ENCODE results near the gene CATSPER4.

The CATSPER4 gene

GRCh38 chr1:26175346-26175745, 15.1 kb upstream of the CATSPER4 start:
- peaks cover 14% of the 10 kb centered on the region for H3K79me2 ChIP-seq (ENCODE audit: insufficient read depth, low read length)
- H3K27me3 ChIP-seq (ENCODE audit: insufficient read depth, low read length, poor library complexity, severe bottlenecking): no peaks in the 10 kb centered on the region
- no peaks in the 10 kb centered on the region for H3K9me2 ChIP-seq (replicated peaks; ENCODE audit: low read depth, low read length)
- H3K4me2 ChIP-seq (ENCODE audit: low read depth, low read length, poor library complexity, severe bottlenecking): no peak overlapping the region
- H3K9me3 ChIP-seq (ENCODE audit: insufficient read depth, low read depth, low read length): no peaks in the 10 kb centered on the region
- no peaks in the 10 kb centered on the region for H3K36me3 ChIP-seq (ENCODE audit: insufficient read depth, low read length)
- TF ChIP-seq CTCF (conservative IDR thresholded peaks at IDR 0.05; ENCODE audit: low read length) (no peak), EZH2phosphoT487 (IDR thresholded peaks at IDR 0.05; ENCODE audit: borderline replicate concordance) (no peak)
- no peak overlapping the region for H2AFZ ChIP-seq (ENCODE audit: low read length)
- 0 out of 2 replicates have a peak, but pooled peaks cover 3% of the 10 kb centered on the region for H3F3A ChIP-seq (ENCODE audit: low read depth)
- H3K4me1 ChIP-seq (ENCODE audit: insufficient read depth, low read length, poor library complexity, severe bottlenecking): peaks cover 10% of the 10 kb centered on the region
- H4K20me1 ChIP-seq (ENCODE audit: insufficient read depth, low read length, poor library complexity, severe bottlenecking): no peaks in the 10 kb centered on the region
- no peak overlapping the region for H3K4me3 ChIP-seq (ENCODE audit: low read length, poor library complexity, severe bottlenecking)
- H3K9ac ChIP-seq (ENCODE audit: low read depth, low read length, poor library complexity, severe bottlenecking): no peak overlapping the region

GRCh38 chr1:26177182-26177684, 13.2 kb upstream of the CATSPER4 start, which contains the start of gene CNKSR1:
Gene CNKSR1, plus strand, starts transcription at chr1:26177491. Its CDS starts 57 bp downstream, at chr1:26177548.
- no peaks in the 10 kb centered on the region for H3K4me1 ChIP-seq (ENCODE audit: insufficient read depth, low read length, poor library complexity, severe bottlenecking)
- no peaks in the 10 kb centered on the region for H3K36me3 ChIP-seq (ENCODE audit: insufficient read depth, low read length)
- no peak for TF ChIP-seq EZH2phosphoT487 (IDR thresholded peaks at IDR 0.05; ENCODE audit: borderline replicate concordance)
- TF ChIP-seq CTCF (conservative IDR thresholded peaks at IDR 0.05; ENCODE audit: low read length): no peak
- no peak within 1 kb of the TSS for H2AFZ ChIP-seq (ENCODE audit: low read length)
- H3K4me3 ChIP-seq (ENCODE audit: low read length, poor library complexity, severe bottlenecking): no peak within 1 kb of the TSS
- H3K27me3 ChIP-seq (ENCODE audit: insufficient read depth, low read length, poor library complexity, severe bottlenecking): no peaks in the 10 kb centered on the region
- no peak within 1 kb of the TSS for H3K9ac ChIP-seq (ENCODE audit: low read depth, low read length, poor library complexity, severe bottlenecking)
- no peaks in the 10 kb centered on the region for H4K20me1 ChIP-seq (ENCODE audit: insufficient read depth, low read length, poor library complexity, severe bottlenecking)
- no peaks in the 10 kb centered on the region for H3K79me2 ChIP-seq (ENCODE audit: insufficient read depth, low read length)
- no peaks in the 10 kb centered on the region for H3K9me3 ChIP-seq (ENCODE audit: insufficient read depth, low read depth, low read length)
- 0 out of 2 replicates have a peak, but pooled peaks cover 3% of the 10 kb centered on the region for H3F3A ChIP-seq (ENCODE audit: low read depth)
- no peak within 1 kb of the TSS for H3K4me2 ChIP-seq (ENCODE audit: low read depth, low read length, poor library complexity, severe bottlenecking)
- no peaks in the 10 kb centered on the region for H3K9me2 ChIP-seq (replicated peaks; ENCODE audit: low read depth, low read length)

- H3K27me3 ChIP-seq (ENCODE audit: insufficient read depth, low read length, poor library complexity, severe bottlenecking): no peaks in the 10 kb centered on the region
- H3F3A ChIP-seq (ENCODE audit: low read depth): no peaks in the 10 kb centered on the region
- H3K9ac ChIP-seq (ENCODE audit: low read depth, low read length, poor library complexity, severe bottlenecking): no peak overlapping the region
- no peaks in the 10 kb centered on the region for H3K79me2 ChIP-seq (ENCODE audit: insufficient read depth, low read length)
- no peaks in the 10 kb centered on the region for H3K9me3 ChIP-seq (ENCODE audit: insufficient read depth, low read depth, low read length)
- H3K36me3 ChIP-seq (ENCODE audit: insufficient read depth, low read length): no peaks in the 10 kb centered on the region
- H2AFZ ChIP-seq (ENCODE audit: low read length): no peak overlapping the region
- no peaks in the 10 kb centered on the region for H3K9me2 ChIP-seq (replicated peaks; ENCODE audit: low read depth, low read length)
- no peak overlapping the region for H3K4me3 ChIP-seq (ENCODE audit: low read length, poor library complexity, severe bottlenecking)
- H3K4me2 ChIP-seq (ENCODE audit: low read depth, low read length, poor library complexity, severe bottlenecking): no peak overlapping the region
- H3K4me1 ChIP-seq (ENCODE audit: insufficient read depth, low read length, poor library complexity, severe bottlenecking): no peaks in the 10 kb centered on the region
- no peaks in the 10 kb centered on the region for H4K20me1 ChIP-seq (ENCODE audit: insufficient read depth, low read length, poor library complexity, severe bottlenecking)
- TF ChIP-seq EZH2phosphoT487 (IDR thresholded peaks at IDR 0.05; ENCODE audit: borderline replicate concordance): no peak
- no peak for TF ChIP-seq CTCF (conservative IDR thresholded peaks at IDR 0.05; ENCODE audit: low read length)
These were observed 10.3 kb upstream of the CATSPER4 start for GRCh38 chr1:26180010-26180506.

Data from Loucy (cell line).